Endometrium (tissue), 2 donors: ENCODE measurements around the gene ACR.

Experiments used
- FAIRE-seq: peaks from 2 replicates; lab custom pipeline; 2012; peaks lifted over from hg19 to GRCh38; lab: Jason Lieb, UNC
- donor health status: control.
- donor health status: control.

The ACR gene

GRCh38 chr22:50717709-50718351, 20.2 kb upstream of the ACR start:
- no peak for FAIRE-seq

- no peak for FAIRE-seq
Observed at GRCh38 chr22:50718352-50718709, 19.7 kb upstream of the ACR start.

- no peak for FAIRE-seq
Observed at GRCh38 chr22:50719814-50720300, 18.1 kb upstream of the ACR start.

GRCh38 chr22:50720301-50721256, 17.4 kb upstream of the ACR start:
- FAIRE-seq: no peak

- FAIRE-seq: no peak
Observed at GRCh38 chr22:50721257-50721844, 16.7 kb upstream of the ACR start.

GRCh38 chr22:50722048-50722701, 15.8 kb upstream of the ACR start:
- no peak for FAIRE-seq

- FAIRE-seq: no peak
Observed at GRCh38 chr22:50722716-50723428, 15.1 kb upstream of the ACR start.

GRCh38 chr22:50723991-50724390, 14.0 kb upstream of the ACR start:
- no peak for FAIRE-seq

GRCh38 chr22:50724616-50725015, 13.4 kb upstream of the ACR start:
- no peak for FAIRE-seq

GRCh38 chr22:50725597-50725996, 12.4 kb upstream of the ACR start:
- FAIRE-seq: no peak

GRCh38 chr22:50726643-50727340, 11.2 kb upstream of the ACR start:
- no peak for FAIRE-seq

GRCh38 chr22:50727678-50728522, 10.1 kb upstream of the ACR start:
- FAIRE-seq: no peak

- no peak for FAIRE-seq
Observed at GRCh38 chr22:50728523-50728931, 9.5 kb upstream of the ACR start.

- FAIRE-seq: no peak
Observed at GRCh38 chr22:50729391-50730012, 8.5 kb upstream of the ACR start.

GRCh38 chr22:50730013-50730891, 7.8 kb upstream of the ACR start:
- FAIRE-seq: no peak

- FAIRE-seq: no peak
Observed at GRCh38 chr22:50730941-50731661, 6.9 kb upstream of the ACR start.

- FAIRE-seq: no peak
Observed at GRCh38 chr22:50731811-50732624, 6.0 kb upstream of the ACR start.
